Tibial nerve (tissue), 4 donors: ENCODE results near the gene CSF1R. TPM values are rescaled to one million over a fixed set of nuclear protein-coding genes. Genes with fewer than 3 reads are reported as not detected.

Experiments
- DNase-seq, 2 donors: peaks; one replicate each; pipeline ENCODE4 v3.0.0-alpha.2; 2019; ENCODE audit warnings: low spot score in 2 of 2
- H3K27ac ChIP-seq, 4 donors: fragments of 200-600 bp; sonication (generic) in 3 of 4; one replicate each; pipeline ENCODE4 v1.5.1; 2017 to 2019; ENCODE audit warnings: mild to moderate bottlenecking in 1 of 4
- H3K27me3 ChIP-seq, 2 donors: fragments of 200-600 bp; sonication (generic) in 1 of 2; one replicate each; pipeline versions ENCODE4 v1.5.1 to v1.6.0; 2017 to 2019
- H3K36me3 ChIP-seq, 3 donors: fragments of 200-600 bp; sonication (generic); one replicate each; pipeline ENCODE4 v1.5.1; 2018 to 2019
- H3K4me1 ChIP-seq, 4 donors: fragments of 200-600 bp; sonication (generic) in 3 of 4; one replicate each; pipeline ENCODE4 v1.5.1; 2017 to 2019
- H3K4me3 ChIP-seq, 4 donors: fragments of 200-600 bp; sonication (generic) in 3 of 4; one replicate each; pipeline ENCODE4 v1.5.1; 2017 to 2019; ENCODE audit warnings: mild to moderate bottlenecking in 1 of 4, moderate library complexity in 1 of 4
- H3K9me3 ChIP-seq, 4 donors: fragments of 200-600 bp; sonication (generic) in 3 of 4; one replicate each; pipeline ENCODE4 v1.5.1; 2017 to 2019
- EP300 ChIP-seq, 2 donors: sonication (generic); formaldehyde crosslinking; IDR thresholded peaks; one replicate each; pipeline ENCODE4 v1.6.1; 2017; ENCODE audit warnings: antibody characterized with exemption in 2 of 2, mild to moderate bottlenecking in 1 of 2
- POLR2A ChIP-seq, 2 donors: fragments of 450-650 bp; IDR thresholded peaks; one replicate each; pipeline ENCODE4 v1.6.1; 2017; ENCODE audit warnings: antibody characterized with exemption in 2 of 2, mild to moderate bottlenecking in 2 of 2, moderate library complexity in 2 of 2
- WGBS, 2 donors: methylation state at CpG; one replicate each; pipeline ENCODE4 v1.1.5; 2018; 5-methylcytosine and 5-hydroxymethylcytosine counted together
- total RNA-seq, 4 donors: library from RNA; depleted of rRNA; stranded (reverse); fragments of >200 nt; gene quantifications; one replicate each; pipeline ENCODE4 v1.1.0, GENCODE V29; 2016
- TF ChIP-seq, protein P1 (sequence below), 5 experiments: fragments of 200-600 bp in 3 of 5; fragments of 450-650 bp in 2 of 5; sonication (generic) in 3 of 5; IDR thresholded peaks; one replicate each; pipeline ENCODE4 v1.5.1; 2016 to 2019; ENCODE audit warnings: antibody characterized with exemption in 5 of 5, mild to moderate bottlenecking in 3 of 5, moderate library complexity in 2 of 5

CSF1R gene
- total RNA-seq, 4 donors from 2014 or later = 35.4 to 57.9 (median 45.3) TPM

DNA sequence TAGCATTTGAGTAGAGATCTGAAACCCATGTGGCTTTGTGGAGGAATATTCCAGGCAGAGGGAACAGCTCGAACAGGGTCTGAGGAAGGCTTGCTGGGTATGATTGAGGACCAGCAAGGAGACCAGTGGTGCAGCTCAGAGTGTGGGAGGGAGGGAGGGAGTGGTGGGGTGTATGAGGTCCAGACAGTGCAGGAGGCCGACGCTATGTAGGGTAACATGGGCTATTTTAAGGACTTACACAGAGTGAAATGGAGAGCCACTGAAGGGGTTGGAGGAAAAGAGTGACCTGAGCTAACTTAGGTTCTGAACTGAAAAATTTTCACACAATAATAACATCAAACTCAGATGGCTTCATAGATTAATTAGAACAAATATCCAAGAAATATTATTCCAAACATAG is 43.9 kb downstream of the CSF1R start:
- Histone ChIP-seq H3K4me1 (peaks cover 0 to 15% (median 9%) of the 10 kb centered on the region in 4 donors), H3K4me3 (no peak overlapping the region), H3K36me3 (peaks cover 0 to 93% (median 43%) of the 10 kb centered on the region in 3 donors), H3K27me3 (no peaks in the 10 kb centered on the region), H3K9me3 (no peaks in the 10 kb centered on the region), H3K27ac (no peak overlapping the region)
- no peak for DNase-seq
- TF ChIP-seq EP300 (IDR thresholded peaks at IDR 0.05) (no peak), POLR2A (IDR thresholded peaks at IDR 0.05) (no peak)
- TF ChIP-seq, protein P1, sequence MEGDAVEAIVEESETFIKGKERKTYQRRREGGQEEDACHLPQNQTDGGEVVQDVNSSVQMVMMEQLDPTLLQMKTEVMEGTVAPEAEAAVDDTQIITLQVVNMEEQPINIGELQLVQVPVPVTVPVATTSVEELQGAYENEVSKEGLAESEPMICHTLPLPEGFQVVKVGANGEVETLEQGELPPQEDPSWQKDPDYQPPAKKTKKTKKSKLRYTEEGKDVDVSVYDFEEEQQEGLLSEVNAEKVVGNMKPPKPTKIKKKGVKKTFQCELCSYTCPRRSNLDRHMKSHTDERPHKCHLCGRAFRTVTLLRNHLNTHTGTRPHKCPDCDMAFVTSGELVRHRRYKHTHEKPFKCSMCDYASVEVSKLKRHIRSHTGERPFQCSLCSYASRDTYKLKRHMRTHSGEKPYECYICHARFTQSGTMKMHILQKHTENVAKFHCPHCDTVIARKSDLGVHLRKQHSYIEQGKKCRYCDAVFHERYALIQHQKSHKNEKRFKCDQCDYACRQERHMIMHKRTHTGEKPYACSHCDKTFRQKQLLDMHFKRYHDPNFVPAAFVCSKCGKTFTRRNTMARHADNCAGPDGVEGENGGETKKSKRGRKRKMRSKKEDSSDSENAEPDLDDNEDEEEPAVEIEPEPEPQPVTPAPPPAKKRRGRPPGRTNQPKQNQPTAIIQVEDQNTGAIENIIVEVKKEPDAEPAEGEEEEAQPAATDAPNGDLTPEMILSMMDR (IDR thresholded peaks at IDR 0.05) = no peak
- WGBS, 2 donors = 76 to 85% methylated on average over 3 of the region's 3 CpGs

DNA sequence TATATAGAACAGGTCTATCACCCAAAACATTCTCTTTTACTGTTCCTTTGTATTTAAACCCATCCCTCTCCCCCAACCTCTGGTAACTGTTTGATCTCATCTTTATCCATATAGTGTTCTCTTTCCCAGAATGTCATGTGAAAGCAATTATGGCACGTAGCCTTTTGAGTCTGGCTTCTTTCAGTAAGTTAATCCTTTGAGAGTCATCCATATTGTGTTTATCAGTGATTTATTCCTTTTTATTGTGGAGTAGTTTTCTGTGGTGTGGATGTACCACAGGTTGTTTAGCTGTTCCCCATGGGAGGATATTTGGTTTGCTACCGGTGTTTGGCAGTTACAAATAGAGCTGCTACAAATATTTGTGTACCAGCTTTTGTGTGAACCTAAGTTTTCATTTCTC is 47.8 kb downstream of the CSF1R start:
- peaks cover 0 to 11% (median 0%) of the 10 kb centered on the region in 4 donors for H3K4me1 ChIP-seq
- H3K4me3 ChIP-seq = no peak overlapping the region
- H3K36me3 ChIP-seq = peaks cover 0 to 97% (median 35%) of the 10 kb centered on the region in 3 donors
- whole genome bisulfite sequencing, 2 donors = 63 to 64% methylated on average over 2 of the region's 2 CpGs
- no peak overlapping the region for H3K27ac ChIP-seq
- no peak for DNase-seq
- no peaks in the 10 kb centered on the region for H3K27me3 ChIP-seq
- TF ChIP-seq EP300 (IDR thresholded peaks at IDR 0.05) (no peak), POLR2A (IDR thresholded peaks at IDR 0.05) (no peak)
- TF ChIP-seq, protein P1 (IDR thresholded peaks at IDR 0.05) = no peak
- no peaks in the 10 kb centered on the region for H3K9me3 ChIP-seq

DNA sequence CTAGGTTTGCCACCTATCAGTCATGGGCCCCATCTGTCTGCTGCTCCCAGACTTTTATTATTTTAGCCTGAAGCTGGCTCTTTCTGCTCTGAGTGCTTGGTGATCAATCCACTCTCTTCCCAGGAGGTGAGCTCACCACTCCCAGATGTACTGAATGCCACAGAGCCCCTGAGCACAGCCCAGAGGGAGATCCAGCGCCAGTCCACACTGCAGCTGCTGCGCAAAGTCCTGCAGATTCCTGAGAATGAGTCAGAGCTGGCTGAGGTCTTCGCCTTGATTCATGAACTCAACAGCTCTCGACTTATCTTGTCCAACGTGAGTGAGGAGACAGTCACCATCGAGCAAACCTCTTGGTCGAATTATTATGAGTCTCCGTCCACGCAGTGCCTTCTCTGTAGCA is 49.8 kb downstream of the CSF1R start:
- H3K4me3 ChIP-seq = no peak overlapping the region
- 79 to 91% methylated on average over 9 of the region's 9 CpGs for WGBS, 2 donors

DNA sequence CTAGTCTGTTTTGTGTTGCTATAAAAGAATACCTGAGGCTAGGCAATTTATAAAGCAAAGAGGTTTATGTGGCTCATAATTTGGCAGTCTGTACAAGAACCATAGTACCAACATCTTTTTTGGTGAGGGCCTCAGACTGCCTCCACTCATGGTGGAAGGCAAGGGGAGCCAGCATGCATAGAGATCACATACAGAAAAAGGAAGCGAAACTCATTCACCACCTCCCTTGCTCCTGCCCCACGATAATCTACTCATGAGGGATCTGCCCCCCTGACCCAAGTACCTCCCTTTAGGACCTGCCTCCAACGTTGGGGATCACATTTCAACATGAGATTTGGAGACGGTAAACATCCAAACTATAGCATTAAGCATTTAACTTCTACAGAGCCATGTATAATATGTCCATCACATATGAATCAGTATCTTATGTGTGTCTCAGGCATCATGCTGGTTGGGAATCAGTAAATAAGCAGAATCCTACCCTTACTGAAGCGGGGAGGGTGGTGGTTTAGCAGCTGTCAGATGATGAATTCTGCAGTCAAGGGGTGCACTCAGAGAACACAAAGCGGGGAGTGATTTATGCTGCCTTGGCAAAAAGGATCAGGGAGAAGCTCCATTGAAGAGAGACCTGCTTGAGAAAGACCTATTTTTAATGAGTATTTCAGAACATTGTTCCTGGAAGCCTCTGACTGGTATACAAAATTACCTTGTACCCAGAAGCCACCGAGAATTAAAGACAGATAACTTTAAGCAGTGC is 51.0 kb downstream of the CSF1R start:
- no peaks in the 10 kb centered on the region for H3K27me3 ChIP-seq
- TF ChIP-seq POLR2A (IDR thresholded peaks at IDR 0.05) = no peak
- TF ChIP-seq, protein P1 (IDR thresholded peaks at IDR 0.05) = no peak
- no peaks in the 10 kb centered on the region for H3K9me3 ChIP-seq
- no peak for DNase-seq
- 76 to 83% methylated on average over 7 of the region's 7 CpGs for WGBS, 2 donors
- H3K4me3 ChIP-seq = no peak overlapping the region
- H3K4me1 ChIP-seq = peaks cover 0 to 8% (median 0%) of the 10 kb centered on the region in 4 donors
- peaks cover 0 to 97% (median 23%) of the 10 kb centered on the region in 3 donors for H3K36me3 ChIP-seq
- H3K27ac ChIP-seq = no peak overlapping the region

More for the DNA sequence above, 49.8 kb downstream of the CSF1R start:
- no peak for DNase-seq
- no peak for TF ChIP-seq POLR2A (IDR thresholded peaks at IDR 0.05)
- TF ChIP-seq, protein P1 (IDR thresholded peaks at IDR 0.05) = no peak
- TF ChIP-seq EP300 (IDR thresholded peaks at IDR 0.05) = no peak
- H3K27ac ChIP-seq = no peak overlapping the region
- no peaks in the 10 kb centered on the region for H3K9me3 ChIP-seq
- H3K36me3 ChIP-seq = peaks cover 0 to 97% (median 29%) of the 10 kb centered on the region in 3 donors
- H3K4me1 ChIP-seq = peaks cover 0 to 8% (median 0%) of the 10 kb centered on the region in 4 donors
- H3K27me3 ChIP-seq = no peaks in the 10 kb centered on the region

DNA sequence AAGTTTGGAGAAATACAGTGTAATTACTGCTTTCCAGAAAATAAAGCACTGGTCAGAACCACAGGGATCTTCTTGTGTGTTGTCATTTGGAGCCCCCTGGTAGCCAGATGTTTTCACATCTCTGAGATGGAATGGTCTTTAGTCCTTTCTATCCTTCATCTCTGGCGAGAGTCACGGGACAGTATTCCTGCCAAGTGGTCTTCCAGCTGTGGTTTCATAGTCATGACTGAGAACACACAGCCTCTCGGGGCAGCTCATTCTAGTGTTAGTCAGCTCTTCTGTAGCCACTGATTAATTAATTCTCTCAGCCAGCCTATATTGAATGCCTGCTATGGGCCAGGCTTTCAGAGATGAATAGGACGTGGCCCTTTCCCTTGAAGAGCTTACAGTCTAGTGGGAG is 51.7 kb downstream of the CSF1R start:
- Histone ChIP-seq H3K27me3 (no peaks in the 10 kb centered on the region), H3K4me1 (peaks cover 0 to 8% (median 0%) of the 10 kb centered on the region in 4 donors), H3K9me3 (no peaks in the 10 kb centered on the region), H3K36me3 (peaks cover 0 to 97% (median 23%) of the 10 kb centered on the region in 3 donors), H3K4me3 (no peak overlapping the region), H3K27ac (no peak overlapping the region)
- WGBS, 2 donors = 64 to 72% methylated on average over 4 of the region's 4 CpGs
- DNase-seq = peak in 1 of 2 donors; percentile 35
- TF ChIP-seq, protein P1 (IDR thresholded peaks at IDR 0.05) = no peak
- TF ChIP-seq EP300 (IDR thresholded peaks at IDR 0.05) (no peak), POLR2A (IDR thresholded peaks at IDR 0.05) (no peak)
